ENCODE measurements around the gene MDK. TPM values are rescaled to one million over a fixed set of nuclear protein-coding genes. Genes with fewer than 3 reads are reported as not detected.
"Not testable (repeated sequence)": the region's sequence is repeated elsewhere in the genome, so short reads cannot be mapped to it uniquely, and the experiment has no call there.

MDK gene
- polyA plus RNA-seq, 1 donor from 2014 or later = 0.60 TPM

GRCh38 chr11:46379482-46380293 is 1.8 kb upstream of the MDK start:
- Mint-ChIP-seq H3K27me3 (peaks cover 11% of the 10 kb centered on the region), H3K4me3 (peak overlapping the region; percentile 5 to 84 (median 56))
- not testable (repeated sequence) for H3K36me3 Mint-ChIP-seq, H3K4me1 Mint-ChIP-seq, H3K9me3 Mint-ChIP-seq, H3K27ac Mint-ChIP-seq

DNA sequence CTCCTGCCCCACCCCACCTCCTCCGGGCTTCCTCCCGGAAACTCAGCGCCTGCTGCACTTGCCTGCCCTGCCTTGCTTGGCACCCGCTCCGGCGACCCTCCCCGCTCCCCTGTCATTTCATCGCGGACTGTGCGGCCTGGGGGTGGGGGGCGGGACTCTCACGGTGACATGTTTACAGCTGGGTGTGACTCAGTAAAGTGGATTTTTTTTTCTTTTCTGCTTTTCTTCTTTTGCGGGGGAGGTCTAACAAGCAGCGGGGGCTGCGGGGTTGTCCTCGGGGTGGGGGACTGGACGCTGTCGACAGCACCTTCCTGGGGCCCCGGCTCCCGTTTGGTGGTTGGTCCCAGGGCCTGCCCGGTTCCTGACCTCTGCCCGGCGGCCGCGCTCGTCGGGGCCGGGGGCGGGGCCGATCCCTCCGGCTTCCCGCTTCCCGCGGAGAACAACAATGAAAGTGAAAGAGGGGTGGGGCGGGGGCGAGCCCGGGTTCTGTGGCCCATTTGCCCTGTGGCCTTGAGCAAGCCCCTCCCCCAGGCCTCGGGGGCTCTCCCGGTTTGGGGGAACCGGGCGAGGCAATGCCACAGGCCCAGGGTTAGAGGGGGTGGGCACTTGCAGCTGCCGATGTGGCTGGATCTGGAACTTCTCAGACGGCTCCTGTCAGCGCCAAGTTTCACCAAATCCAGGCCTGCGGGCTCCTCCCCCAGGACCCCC is 975 bp upstream of the MDK start:
- no peaks in the 10 kb centered on the region for H3K36me3 Mint-ChIP-seq
- no peaks in the 10 kb centered on the region for H3K4me1 Mint-ChIP-seq
- peak overlapping the region; percentile 63 to 86 (median 82) for H3K4me3 Mint-ChIP-seq
- H3K27me3 Mint-ChIP-seq = peaks cover 16% of the 10 kb centered on the region
- H3K9me3 Mint-ChIP-seq = no peaks in the 10 kb centered on the region
- no peak overlapping the region for H3K27ac Mint-ChIP-seq

GRCh38 chr11:46381819-46382645 is 563 bp downstream of the MDK start:
- H3K4me3 Mint-ChIP-seq = peak overlapping the region in 3 of 4 donors; percentile 65 to 86 (median 67)
- H3K27ac Mint-ChIP-seq = no peak overlapping the region
- peaks cover 30% of the 10 kb centered on the region for H3K27me3 Mint-ChIP-seq
- H3K36me3 Mint-ChIP-seq = peaks cover 2% of the 10 kb centered on the region
- peaks cover 0 to 4% (median 0%) of the 10 kb centered on the region in 3 donors for H3K4me1 Mint-ChIP-seq
- no peaks in the 10 kb centered on the region for H3K9me3 Mint-ChIP-seq

DNA sequence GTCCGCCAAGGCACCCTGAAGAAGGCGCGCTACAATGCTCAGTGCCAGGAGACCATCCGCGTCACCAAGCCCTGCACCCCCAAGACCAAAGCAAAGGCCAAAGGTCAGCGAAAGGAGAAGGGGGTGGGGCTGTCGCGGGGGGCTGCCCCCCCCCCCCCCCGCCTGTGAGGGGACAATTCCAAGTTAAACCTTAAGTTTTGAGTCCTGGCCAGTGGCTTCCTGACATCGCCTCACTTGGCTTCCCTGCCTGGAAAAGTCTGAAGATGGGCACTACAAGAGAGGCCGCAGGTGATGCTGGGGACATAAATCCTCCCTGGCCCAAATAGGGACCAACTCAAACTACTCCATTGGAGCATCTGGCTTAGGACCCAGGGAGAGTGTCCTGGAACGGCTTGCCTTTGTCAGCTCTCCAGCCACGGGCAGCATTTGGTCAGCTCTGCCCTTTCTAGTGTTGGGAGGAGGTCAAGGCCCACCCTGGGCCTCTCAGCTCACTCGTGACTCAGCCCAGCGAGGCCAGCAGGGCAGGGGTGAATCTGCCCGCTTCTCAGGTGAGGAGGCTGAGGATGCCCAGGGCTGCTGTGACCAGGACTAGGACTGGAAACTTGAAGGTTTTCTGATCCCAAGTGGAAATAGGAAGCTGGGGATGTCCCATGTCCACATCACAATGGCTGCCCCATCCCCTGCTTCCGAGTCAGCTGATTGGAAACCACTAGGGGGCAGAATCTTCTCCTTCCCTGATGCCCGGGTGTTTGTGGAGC is 1.4 kb downstream of the MDK start:
- H3K27ac Mint-ChIP-seq = no peak overlapping the region
- H3K9me3 Mint-ChIP-seq = no peaks in the 10 kb centered on the region
- peaks cover 0 to 4% (median 0%) of the 10 kb centered on the region in 3 donors for H3K4me1 Mint-ChIP-seq
- H3K4me3 Mint-ChIP-seq = peak overlapping the region in 3 of 4 donors; percentile 24 to 70 (median 66)
- peaks cover 34% of the 10 kb centered on the region for H3K27me3 Mint-ChIP-seq
- peaks cover 2% of the 10 kb centered on the region for H3K36me3 Mint-ChIP-seq

DNA sequence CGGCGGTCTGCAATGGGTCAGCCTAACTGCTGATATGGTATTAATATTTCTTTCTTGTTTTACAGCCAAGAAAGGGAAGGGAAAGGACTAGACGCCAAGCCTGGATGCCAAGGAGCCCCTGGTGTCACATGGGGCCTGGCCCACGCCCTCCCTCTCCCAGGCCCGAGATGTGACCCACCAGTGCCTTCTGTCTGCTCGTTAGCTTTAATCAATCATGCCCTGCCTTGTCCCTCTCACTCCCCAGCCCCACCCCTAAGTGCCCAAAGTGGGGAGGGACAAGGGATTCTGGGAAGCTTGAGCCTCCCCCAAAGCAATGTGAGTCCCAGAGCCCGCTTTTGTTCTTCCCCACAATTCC is 1.9 kb downstream of the MDK start:
- no peaks in the 10 kb centered on the region for H3K9me3 Mint-ChIP-seq
- peaks cover 2% of the 10 kb centered on the region for H3K36me3 Mint-ChIP-seq
- peaks cover 0 to 4% (median 2%) of the 10 kb centered on the region in 3 donors for H3K4me1 Mint-ChIP-seq
- H3K27ac Mint-ChIP-seq = no peak overlapping the region
- H3K27me3 Mint-ChIP-seq = peaks cover 37% of the 10 kb centered on the region
- H3K4me3 Mint-ChIP-seq = peak overlapping the region in 2 of 4 donors; percentile 24 to 66

DNA sequence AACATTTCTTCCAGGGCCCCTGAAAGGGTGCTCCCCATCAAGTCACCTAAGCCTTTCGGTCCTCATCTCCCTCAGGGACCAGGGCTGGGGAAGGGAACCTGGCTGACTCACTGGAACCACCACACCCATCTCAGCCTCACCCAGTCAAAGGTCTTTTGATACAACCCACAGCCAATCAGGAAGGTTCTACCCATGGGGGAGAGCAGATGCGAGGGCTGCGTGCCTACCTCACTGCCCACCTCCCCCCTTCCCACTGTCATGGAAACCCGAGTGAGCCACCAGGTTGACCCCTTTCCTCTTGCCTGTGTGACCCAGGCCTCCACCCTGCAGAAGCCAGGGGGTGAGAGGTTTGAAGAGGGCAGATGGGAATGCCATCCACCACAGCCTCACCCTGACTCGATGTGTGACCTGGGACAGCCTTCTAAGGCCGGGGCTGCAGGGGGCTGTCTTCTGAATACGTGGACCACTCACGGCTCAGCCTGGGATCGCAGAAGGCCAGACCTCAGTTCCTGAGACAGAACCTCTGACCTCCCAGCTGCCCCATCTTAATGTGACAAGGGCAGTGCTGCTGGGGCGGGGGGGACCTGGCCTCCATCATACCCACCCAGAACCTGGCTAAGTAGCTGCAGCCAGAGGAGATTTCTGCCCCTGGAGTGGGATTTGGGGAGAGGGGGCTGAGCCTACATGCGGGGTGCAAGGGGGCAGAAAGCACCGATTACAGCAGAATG is 2.7 kb downstream of the MDK start:
- Mint-ChIP-seq H3K4me1 (peaks cover 0 to 4% (median 4%) of the 10 kb centered on the region in 3 donors), H3K4me3 (peak overlapping the region in 1 of 4 donors; percentile 24), H3K9me3 (no peaks in the 10 kb centered on the region), H3K27ac (no peak overlapping the region), H3K27me3 (peaks cover 43% of the 10 kb centered on the region), H3K36me3 (peaks cover 2% of the 10 kb centered on the region)

DNA sequence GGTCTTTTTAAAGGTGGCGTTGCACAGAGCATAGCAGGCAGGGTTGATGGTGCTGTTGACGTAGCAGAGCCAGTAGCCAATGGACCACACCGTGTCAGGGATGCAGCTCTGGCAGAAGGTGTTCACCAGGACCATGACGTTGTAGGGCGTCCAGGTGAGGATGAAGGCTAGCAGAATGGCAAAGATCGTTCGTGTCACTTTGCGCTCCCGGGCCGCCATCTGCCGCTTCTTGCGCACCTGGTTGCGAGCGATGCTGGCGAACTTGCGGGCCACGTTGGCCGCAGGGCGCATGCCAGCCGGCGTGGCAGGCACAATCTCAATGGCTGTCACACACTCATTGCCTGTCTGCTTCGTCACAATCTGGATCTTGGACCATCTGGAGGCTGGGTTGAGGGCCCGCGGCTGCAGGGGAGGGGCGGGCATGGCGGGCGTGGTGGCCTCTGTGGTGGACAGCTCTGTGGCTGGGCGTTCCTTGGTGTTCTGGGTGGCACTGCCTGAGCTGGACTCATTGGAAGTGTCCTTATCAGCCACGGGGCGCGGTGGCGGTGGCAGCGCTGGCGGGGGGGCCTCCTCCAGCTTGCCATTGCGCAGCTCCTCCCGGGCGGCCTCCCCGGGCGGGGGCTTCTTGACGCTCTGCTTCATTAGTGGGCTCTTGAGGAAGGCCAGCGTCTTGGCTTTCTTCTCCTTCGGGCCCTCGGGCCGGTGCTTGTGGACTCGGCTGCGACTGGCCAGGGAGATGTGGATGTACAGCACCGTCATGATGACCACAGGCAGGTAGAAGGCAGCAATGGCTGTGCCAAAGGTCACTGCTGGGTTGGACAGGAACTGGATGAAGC is 3.9 kb downstream of the MDK start:
- no peaks in the 10 kb centered on the region for H3K9me3 Mint-ChIP-seq
- H3K36me3 Mint-ChIP-seq = peaks cover 2% of the 10 kb centered on the region
- peaks cover 0 to 8% (median 8%) of the 10 kb centered on the region in 3 donors for H3K4me1 Mint-ChIP-seq
- H3K27ac Mint-ChIP-seq = peak overlapping the region in 1 of 3 donors; percentile 45
- peak overlapping the region in 1 of 4 donors; percentile 68 for H3K4me3 Mint-ChIP-seq
- peaks cover 55% of the 10 kb centered on the region for H3K27me3 Mint-ChIP-seq

GRCh38 chr11:46386005-46386578 is 4.6 kb downstream of the MDK start:
- peak overlapping the region in 1 of 3 donors; percentile 53 for H3K27ac Mint-ChIP-seq

GRCh38 chr11:46386674-46387073 is 5.2 kb downstream of the MDK start:
- H3K27me3 Mint-ChIP-seq = peaks cover 58% of the 10 kb centered on the region
- H3K4me3 Mint-ChIP-seq = peak overlapping the region in 2 of 4 donors; percentile 28 to 52
- peaks cover 2% of the 10 kb centered on the region for H3K36me3 Mint-ChIP-seq
- H3K27ac Mint-ChIP-seq = no peak overlapping the region
- H3K4me1 Mint-ChIP-seq = peaks cover 0 to 8% (median 8%) of the 10 kb centered on the region in 3 donors
- no peaks in the 10 kb centered on the region for H3K9me3 Mint-ChIP-seq

More at GRCh38 chr11:46386005-46386578, 4.6 kb downstream of the MDK start:
- Mint-ChIP-seq H3K27me3 (peaks cover 58% of the 10 kb centered on the region), H3K36me3 (peaks cover 2% of the 10 kb centered on the region), H3K4me1 (peaks cover 0 to 8% (median 8%) of the 10 kb centered on the region in 3 donors), H3K9me3 (no peaks in the 10 kb centered on the region), H3K4me3 (peak overlapping the region in 2 of 4 donors; percentile 28 to 55)

GRCh38 chr11:46387456-46387855 is 6.0 kb downstream of the MDK start:
- peaks cover 0 to 8% (median 8%) of the 10 kb centered on the region in 3 donors for H3K4me1 Mint-ChIP-seq
- peak overlapping the region in 2 of 4 donors; percentile 12 to 23 for H3K4me3 Mint-ChIP-seq
- H3K27ac Mint-ChIP-seq = no peak overlapping the region
- no peaks in the 10 kb centered on the region for H3K9me3 Mint-ChIP-seq
- peaks cover 2% of the 10 kb centered on the region for H3K36me3 Mint-ChIP-seq
- peaks cover 55% of the 10 kb centered on the region for H3K27me3 Mint-ChIP-seq

DNA sequence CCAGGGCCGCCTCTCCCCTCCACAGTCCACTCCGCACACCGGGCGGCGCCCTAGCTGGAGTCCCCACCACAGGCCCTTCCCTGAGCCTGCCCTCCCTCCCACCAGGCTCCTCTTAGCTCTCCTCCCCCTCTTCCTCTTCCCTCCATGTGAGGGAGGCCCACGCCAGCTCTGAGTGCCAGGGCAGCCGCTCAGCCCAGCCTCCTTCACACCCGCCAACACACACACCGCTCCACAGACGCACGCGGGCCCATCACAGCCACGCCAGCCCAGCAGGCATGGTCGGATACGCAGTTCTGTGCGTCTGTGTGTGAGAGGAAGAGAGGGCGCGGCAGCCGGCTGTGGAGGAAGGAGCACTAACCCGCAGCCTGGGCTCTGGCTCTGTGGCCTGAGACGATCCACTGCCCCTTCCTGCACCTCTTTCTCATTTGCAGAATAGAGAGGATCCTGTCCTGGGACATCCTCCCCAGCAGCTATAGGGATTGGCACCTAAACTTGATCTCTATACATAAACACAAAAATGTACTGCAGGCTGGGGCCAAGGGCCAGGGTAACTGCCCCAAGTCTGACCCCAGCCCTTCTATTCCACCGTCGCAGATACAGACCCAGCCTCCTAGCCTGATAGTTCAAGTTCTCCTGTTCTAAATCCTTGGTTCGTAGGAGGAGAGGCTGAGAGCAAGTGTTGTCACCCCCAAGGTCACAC is 6.6 kb downstream of the MDK start:
- Mint-ChIP-seq H3K9me3 (no peaks in the 10 kb centered on the region), H3K36me3 (peaks cover 2% of the 10 kb centered on the region), H3K4me3 (no peak overlapping the region), H3K27ac (no peak overlapping the region), H3K4me1 (peaks cover 0 to 13% (median 12%) of the 10 kb centered on the region in 3 donors), H3K27me3 (peaks cover 60% of the 10 kb centered on the region)
